HepG2 (cell line): Measurements from ENCODE around the gene SLC25A44. TPM values are rescaled to one million over a fixed set of nuclear protein-coding genes. Genes with fewer than 3 reads are reported as not detected.

ENCODE experiments used
- ATAC-seq: fragments of 200-7000 bp; cut with Tn5 transposase; 3 replicates; pipeline ENCODE4 v1.9.1; 2020; ENCODE audit warnings: mild to moderate bottlenecking, moderate library complexity
- BruUV-seq: library from RNA; stranded (reverse); fragments of 400-500 nt; replicated peaks from 2 replicates; lab custom pipeline; 2021; lab: Mats Ljungman, UMichigan
- CTCF ChIA-PET: fragments of 300-600 bp; formaldehyde crosslinking; extraction: SDS; loops from one replicate; lab custom pipeline; 2021; ENCODE audit warnings: low total read pairs, inconsistent platforms, low intra/inter-chr PET ratio; lab: Yijun Ruan, JAX
- POLR2A ChIA-PET: fragments of 350-600 bp; sonication (Branson Sonifier 250); formaldehyde crosslinking; loops from one replicate; lab custom pipeline; 2020; ENCODE audit warnings: antibody characterized with exemption, inconsistent platforms; lab: Yijun Ruan, JAX
- DNase-seq: peaks from one replicate; pipeline ENCODE4 v3.0.0-alpha.2; 2015; ENCODE audit warnings: low spot score
- FAIRE-seq: peaks from 3 replicates; lab custom pipeline; 2011; peaks lifted over from hg19 to GRCh38; lab: Jason Lieb, UNC
- H2AFZ ChIP-seq: one replicate; pipeline ENCODE4 v1.6.1; 2011; ENCODE audit warnings: low read length, inconsistent platforms
- H3K27ac ChIP-seq: fragments of 300-600 bp; 3 replicates; pipeline ENCODE4 v1.8.0; 2011; ENCODE audit warnings: mixed run types, mild to moderate bottlenecking, mixed read lengths, low read length, inconsistent platforms; ENCODE audit not compliant: insufficient read depth; ENCODE audit errors: extremely low read length
- H3K27me3 ChIP-seq, 2 experiments: fragments of 200-600 bp in 1 of 2; 2 replicates in 1 of 2; 3 replicates in 1 of 2; pipeline versions ENCODE4 v1.6.0 to v1.8.0; 2011; ENCODE audit warnings: low read length in 2 of 2, mild to moderate bottlenecking in 2 of 2, moderate library complexity in 2 of 2, inconsistent platforms in 1 of 2; ENCODE audit not compliant: insufficient read depth in 2 of 2, control insufficient read depth in 1 of 2
- H3K36me3 ChIP-seq, 2 experiments: fragments of 200-600 bp in 1 of 2; replicated peaks in 1 of 2; 2 replicates in 1 of 2; 3 replicates in 1 of 2; pipeline versions ENCODE4 v1.5.1 to v1.8.0; 2011; ENCODE audit warnings: low read length in 2 of 2, inconsistent platforms in 1 of 2; ENCODE audit not compliant: insufficient read depth in 2 of 2, control insufficient read depth in 1 of 2
- H3K4me1 ChIP-seq: 2 replicates; pipeline ENCODE4 v1.5.1; 2012; ENCODE audit warnings: low read length, inconsistent platforms; ENCODE audit not compliant: insufficient read depth
- H3K4me2 ChIP-seq: 2 replicates; pipeline ENCODE4 v1.6.0; 2011; ENCODE audit warnings: low read depth, low read length, inconsistent platforms
- H3K4me3 ChIP-seq, 3 experiments: fragments of 200-600 bp in 1 of 3; sonication (generic), shearing (Covaris generic) in 1 of 3; replicated peaks in 1 of 3; 2 replicates each; pipeline ENCODE4 v1.5.1; 2011 to 2016; ENCODE audit warnings: low read length in 3 of 3, inconsistent platforms in 2 of 3, low read depth in 2 of 3, mild to moderate bottlenecking in 2 of 3, control low read depth in 1 of 3, mixed read lengths in 1 of 3; ENCODE audit not compliant: insufficient read depth in 1 of 3
- H3K79me2 ChIP-seq: one replicate; pipeline ENCODE4 v1.6.1; 2011; ENCODE audit warnings: low read length, inconsistent platforms; ENCODE audit not compliant: insufficient read depth
- H3K9ac ChIP-seq: 2 replicates; pipeline ENCODE4 v1.6.0; 2011; ENCODE audit warnings: mild to moderate bottlenecking, low read depth, low read length, inconsistent platforms; ENCODE audit not compliant: insufficient read depth
- H3K9me3 ChIP-seq: 2 replicates; pipeline ENCODE4 v1.5.1; 2012; ENCODE audit warnings: mild to moderate bottlenecking, low read length
- H4K20me1 ChIP-seq: 2 replicates; pipeline ENCODE4 v1.6.0; 2011; ENCODE audit warnings: inconsistent platforms, mild to moderate bottlenecking, low read length, moderate library complexity; ENCODE audit not compliant: insufficient read depth
- HNF4A ChIP-seq: sonication (generic); formaldehyde crosslinking; IDR thresholded peaks from 2 replicates; pipeline ENCODE4 v1.4.0; 2020; ENCODE audit warnings: missing genetic modification reagents
- HNRNPK ChIP-seq: fragments of 200-400 bp; formaldehyde crosslinking; IDR thresholded peaks from 2 replicates; pipeline ENCODE4 v1.6.1; 2018; ENCODE audit warnings: low read length, low read depth, moderate library complexity, mild to moderate bottlenecking; ENCODE audit not compliant: poor library complexity, severe bottlenecking
- HOMEZ ChIP-seq: IDR thresholded peaks from 2 replicates; pipeline ENCODE4 v1.6.1; 2016; ENCODE audit warnings: low read depth
- RARG ChIP-seq: sonication (generic); formaldehyde crosslinking; IDR thresholded peaks from 2 replicates; pipeline ENCODE4 v1.4.0; 2020; ENCODE audit warnings: low read depth, mild to moderate bottlenecking, missing genetic modification reagents
- SAFB2 ChIP-seq: sonication (generic); formaldehyde crosslinking; IDR thresholded peaks from 2 replicates; pipeline ENCODE4 v1.5.1; 2020; ENCODE audit warnings: missing genetic modification reagents, low read depth, mild to moderate bottlenecking, borderline replicate concordance
- ZNF20 ChIP-seq: sonication (generic); formaldehyde crosslinking; IDR thresholded peaks from 2 replicates; pipeline ENCODE4 v1.4.0; 2020; ENCODE audit warnings: mild to moderate bottlenecking, moderate library complexity, missing genetic modification reagents
- ZNF383 ChIP-seq: sonication (generic); formaldehyde crosslinking; IDR thresholded peaks from 2 replicates; pipeline ENCODE4 v1.4.0; 2020; ENCODE audit warnings: missing genetic modification reagents, mild to moderate bottlenecking, borderline replicate concordance
- WGBS: methylation state at CpG from one replicate; pipeline ENCODE4 v1.1.6; 2017; ENCODE audit warnings: low lambda C conversion rate; 5-methylcytosine and 5-hydroxymethylcytosine counted together
- in situ Hi-C: cut with HindIII; loops from 2 replicates; pipeline ENCODE4 v1.10.0; 2017; ENCODE audit warnings: low pct_unique_long_range_greater_than_20kb; ENCODE audit not compliant: extremely low pct_ligation_motif_present
- intact Hi-C: fragments of 100-400 bp; cut with micrococcal nuclease; formaldehyde crosslinking; loops from one replicate; pipeline ENCODE4 v1.10.0; 2022; ENCODE audit not compliant: unreplicated experiment
- polyA plus RNA-seq, 8 experiments: library from polyadenylated mRNA; depleted of rRNA in 3 of 8; stranded (reverse) in 7 of 8; unstranded in 1 of 8; fragments of >200 nt; fragmentation: Illumina TruSeq in 4 of 8; extraction: Trizol in 4 of 8; gene quantifications; 2 replicates each; pipeline versions ENCODE4 v1.2.1 to v1.2.3, GENCODE V29; 2011 to 2016; ENCODE audit warnings: low read depth in 4 of 8, missing spikeins in 1 of 8, mixed read lengths in 1 of 8; ENCODE audit not compliant: insufficient read depth in 1 of 8
- total RNA-seq, 5 experiments: library from RNA; depleted of rRNA; stranded (reverse); fragments of >200 nt; fragmentation: Illumina TruSeq; extraction: Trizol; gene quantifications; 2 replicates each; pipeline ENCODE4 v1.2.3, GENCODE V29; 2016; ENCODE audit warnings: low read depth in 1 of 5

Gene SLC25A44
- total and polyA plus RNA-seq, 2 of the 13 experiments (the other 11 are each of a cell fraction or from before 2014, with no cell fraction given): 10.7 to 13.4 TPM

DNA sequence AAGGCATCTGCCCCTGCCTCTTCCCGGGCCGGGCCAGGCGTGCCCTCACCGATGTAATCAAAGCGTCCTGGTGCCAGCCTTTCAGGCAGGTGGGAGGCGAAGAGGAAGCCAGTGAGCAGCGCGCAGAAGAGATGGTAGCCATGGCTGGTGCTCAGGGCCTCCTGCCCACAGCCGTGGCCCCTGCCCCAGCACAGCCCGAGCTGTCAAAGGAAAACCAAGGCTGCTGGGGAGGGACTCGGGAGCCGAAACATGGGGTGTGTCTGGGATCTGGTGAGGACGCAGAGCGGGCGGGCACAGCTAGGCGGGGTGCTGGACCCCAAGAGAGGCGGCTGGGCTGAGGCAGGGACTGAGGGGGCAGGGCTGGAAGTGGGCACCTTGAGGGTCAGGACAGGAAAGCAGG lies 50.8 kb downstream of the SLC25A44 start:
- H2AFZ ChIP-seq: no peak overlapping the region
- CTCF ChIA-PET: no interaction called here
- 96% methylated on average over 17 of the region's 17 CpGs for WGBS

More for the DNA sequence above, 50.8 kb downstream of the SLC25A44 start:
- FAIRE-seq: no peak
- Histone ChIP-seq H3K4me3 (no peak overlapping the region), H3K4me2 (no peak overlapping the region), H3K9ac (no peak overlapping the region), H4K20me1 (no peaks in the 10 kb centered on the region)
- no peak for ATAC-seq
- no peak for DNase-seq
- in situ Hi-C loops: no loop called here
- POLR2A ChIA-PET: no interaction called here
- TF ChIP-seq HNRNPK (no peak), ZNF383 (no peak), SAFB2 (CRISPR knock-in tag) (no peak), HOMEZ (CRISPR knock-in tag) (no peak), HNF4A (CRISPR knock-in tag) (no peak), ZNF20 (CRISPR knock-in tag) (no peak), RARG (CRISPR knock-in tag) (no peak)
- TF ChIP-seq, all 625 proteins: peak for 0
- Histone ChIP-seq H3K79me2 (no peaks in the 10 kb centered on the region), H3K9me3 (no peaks in the 10 kb centered on the region), H3K4me1 (peaks cover 34% of the 10 kb centered on the region), H3K27me3 (no peaks in the 10 kb centered on the region), H3K27ac (no peak overlapping the region), H3K36me3 (peaks cover 3 to 4% of the 10 kb centered on the region in 2 experiments; a peak in 3 of 5 replicates)
- no TSS peak for BruUV-seq
- intact Hi-C loops: no loop called here
